Measurements from ENCODE around the gene EPB41L2.

DNA sequence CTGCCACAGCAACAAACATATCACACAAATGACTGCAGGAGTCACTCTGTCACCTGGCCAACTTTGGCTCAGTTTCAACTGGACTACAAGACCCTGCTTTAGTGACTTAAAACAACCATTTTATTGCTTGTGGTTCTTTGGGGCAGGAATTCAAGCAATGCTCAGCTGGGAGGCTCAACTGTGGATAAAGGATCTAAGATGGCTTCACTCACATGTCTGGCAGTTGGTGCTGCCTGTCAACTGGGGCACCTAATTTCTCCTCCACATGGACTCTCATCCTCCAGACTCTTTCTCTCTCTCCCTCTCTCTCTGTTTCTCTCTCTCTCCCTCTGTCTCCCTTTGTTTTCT, 2.8 kb upstream of the EPB41L2 start:
- TF ChIP-seq, protein P1, sequence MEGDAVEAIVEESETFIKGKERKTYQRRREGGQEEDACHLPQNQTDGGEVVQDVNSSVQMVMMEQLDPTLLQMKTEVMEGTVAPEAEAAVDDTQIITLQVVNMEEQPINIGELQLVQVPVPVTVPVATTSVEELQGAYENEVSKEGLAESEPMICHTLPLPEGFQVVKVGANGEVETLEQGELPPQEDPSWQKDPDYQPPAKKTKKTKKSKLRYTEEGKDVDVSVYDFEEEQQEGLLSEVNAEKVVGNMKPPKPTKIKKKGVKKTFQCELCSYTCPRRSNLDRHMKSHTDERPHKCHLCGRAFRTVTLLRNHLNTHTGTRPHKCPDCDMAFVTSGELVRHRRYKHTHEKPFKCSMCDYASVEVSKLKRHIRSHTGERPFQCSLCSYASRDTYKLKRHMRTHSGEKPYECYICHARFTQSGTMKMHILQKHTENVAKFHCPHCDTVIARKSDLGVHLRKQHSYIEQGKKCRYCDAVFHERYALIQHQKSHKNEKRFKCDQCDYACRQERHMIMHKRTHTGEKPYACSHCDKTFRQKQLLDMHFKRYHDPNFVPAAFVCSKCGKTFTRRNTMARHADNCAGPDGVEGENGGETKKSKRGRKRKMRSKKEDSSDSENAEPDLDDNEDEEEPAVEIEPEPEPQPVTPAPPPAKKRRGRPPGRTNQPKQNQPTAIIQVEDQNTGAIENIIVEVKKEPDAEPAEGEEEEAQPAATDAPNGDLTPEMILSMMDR (conservative IDR thresholded peaks at IDR 0.05 in 1 of 2, IDR thresholded peaks at IDR 0.05 in 1 of 2; ENCODE audit: low read depth in 1 of 2, low read length in 2 of 2), result no peak
- TF ChIP-seq EZH2 (IDR thresholded peaks at IDR 0.05; ENCODE audit: low read length, missing control alignments), result no peak
